BLaER1 treated with 17β-estradiol and CSF1 and Interleukin-3, amounts not matched to agents 10 nM and 100 nM (cell line): ENCODE data around the gene SERBP1.
"Not testable (repeated sequence)": the region's sequence is repeated elsewhere in the genome, so short reads cannot be mapped to it uniquely, and the experiment has no call there.

Experiments used
- H3K27ac ChIP-seq, 11 experiments: shearing (Covaris generic); formaldehyde crosslinking; 2 replicates each; pipeline ENCODE4 v1.8.1; 2022
- H3K27me3 ChIP-seq, 11 experiments: shearing (Covaris generic); formaldehyde crosslinking; 2 replicates each; pipeline ENCODE4 v1.8.1; 2022
- H3K36me3 ChIP-seq, 11 experiments: shearing (Covaris generic); formaldehyde crosslinking; 2 replicates each; pipeline ENCODE4 v1.8.1; 2022
- H3K4me1 ChIP-seq, 10 experiments: shearing (Covaris generic); formaldehyde crosslinking; 2 replicates each; pipeline ENCODE4 v1.8.1; 2022
- H3K4me2 ChIP-seq, 11 experiments: shearing (Covaris generic); formaldehyde crosslinking; 2 replicates each; pipeline ENCODE4 v1.8.1; 2022
- H3K4me3 ChIP-seq, 10 experiments: shearing (Covaris generic); formaldehyde crosslinking; 2 replicates each; pipeline ENCODE4 v1.8.1; 2022
- H3K9ac ChIP-seq, 11 experiments: shearing (Covaris generic); formaldehyde crosslinking; 2 replicates each; pipeline ENCODE4 v1.8.1; 2022
- H3K9me3 ChIP-seq, 11 experiments: shearing (Covaris generic); formaldehyde crosslinking; replicated peaks in 1 of 11; 2 replicates each; pipeline ENCODE4 v1.8.1; 2022
- H4K20me1 ChIP-seq, 11 experiments: shearing (Covaris generic); formaldehyde crosslinking; 2 replicates each; pipeline ENCODE4 v1.8.1; 2022
- Cebpa-rat ChIP-seq, 11 experiments: shearing (Covaris generic); IDR thresholded peaks; 2 replicates each; pipeline ENCODE4 v1.8.1; 2022

The SERBP1 gene

GRCh38 chr1:67401443-67401842, 28.8 kb downstream of the SERBP1 start:
- Histone ChIP-seq H3K9ac (no peak overlapping the region), H3K9me3 (no peaks in the 10 kb centered on the region), H3K27ac (no peak overlapping the region), H3K4me2 (no peak overlapping the region), H3K4me1 (no peaks in the 10 kb centered on the region), H3K36me3 (peaks cover 6 to 68% (median 48%) of the 10 kb centered on the region in 11 experiments; a peak in 19 of 22 replicates), H3K4me3 (no peak overlapping the region), H3K27me3 (no peaks in the 10 kb centered on the region), H4K20me1 (peaks cover 0 to 20% (median 5%) of the 10 kb centered on the region in 11 experiments; a peak in 9 of 22 replicates)
- no peak for TF ChIP-seq Cebpa-rat (IDR thresholded peaks at IDR 0.05)

GRCh38 chr1:67400029-67400786, 30.0 kb downstream of the SERBP1 start:
- not testable (repeated sequence) for H3K9me3 ChIP-seq

DNA sequence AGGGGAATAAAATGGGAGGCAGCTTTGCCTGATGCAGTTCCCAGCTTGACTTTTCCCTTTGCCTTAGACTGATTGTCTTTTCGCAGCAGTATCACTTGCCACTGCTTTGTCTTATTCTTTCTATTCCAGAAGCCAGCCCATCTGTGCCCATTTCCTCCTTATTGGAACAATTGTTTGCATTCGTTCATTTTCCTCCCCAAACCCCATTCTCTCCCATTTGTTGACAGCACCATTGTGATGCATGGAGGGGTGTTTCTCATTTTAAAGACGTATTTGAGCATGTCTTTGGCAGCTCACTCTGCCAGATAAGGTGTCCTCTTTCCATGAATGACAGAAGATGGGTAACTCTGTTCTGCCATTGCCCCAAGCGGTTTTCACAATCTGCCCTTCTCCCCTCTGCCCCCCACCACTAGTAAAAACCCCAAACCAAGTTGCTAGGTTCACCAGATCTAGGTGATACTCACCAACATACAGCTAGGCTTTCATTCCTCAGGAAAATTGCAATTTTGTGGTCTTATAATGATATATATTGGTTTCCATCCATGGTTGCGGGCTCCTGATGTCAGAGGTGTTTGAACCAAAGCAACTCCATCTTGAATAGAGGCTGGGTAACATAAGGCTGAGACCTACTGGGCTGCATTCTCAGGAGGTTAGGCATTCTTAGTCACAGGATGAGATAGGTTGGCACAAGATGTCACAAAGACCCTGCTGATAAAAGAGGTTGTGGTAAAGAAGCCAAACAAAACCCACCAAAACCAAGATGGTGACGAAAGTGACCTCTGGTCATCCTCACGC, 30.8 kb downstream of the SERBP1 start:
- Histone ChIP-seq H3K9ac (no peak overlapping the region), H3K36me3 (peaks cover 19 to 77% (median 63%) of the 10 kb centered on the region in 11 experiments; a peak in 20 of 22 replicates), H3K4me3 (no peak overlapping the region), H3K27me3 (no peaks in the 10 kb centered on the region), H3K4me1 (no peaks in the 10 kb centered on the region), H3K27ac (no peak overlapping the region), H3K9me3 (no peaks in the 10 kb centered on the region), H3K4me2 (no peak overlapping the region), H4K20me1 (peaks cover 0 to 5% (median 0%) of the 10 kb centered on the region in 11 experiments; a peak in 2 of 22 replicates)
- TF ChIP-seq Cebpa-rat (IDR thresholded peaks at IDR 0.05), result no peak

More at GRCh38 chr1:67400029-67400786, 30.0 kb downstream of the SERBP1 start:
- not testable (repeated sequence) for H3K4me1 ChIP-seq, H3K27me3 ChIP-seq, H4K20me1 ChIP-seq, H3K4me2 ChIP-seq, H3K9ac ChIP-seq, H3K4me3 ChIP-seq, H3K27ac ChIP-seq
- H3K36me3 ChIP-seq, result peaks cover 17 to 71% (median 58%) of the 10 kb centered on the region in 11 experiments; a peak in 20 of 22 replicates

GRCh38 chr1:67394548-67394947, 35.7 kb downstream of the SERBP1 start:
- no peaks in the 10 kb centered on the region for H3K27me3 ChIP-seq
- H3K27ac ChIP-seq, result no peak overlapping the region
- H3K4me3 ChIP-seq, result no peak overlapping the region
- peaks cover 0 to 10% (median 0%) of the 10 kb centered on the region in 10 experiments; a peak in 1 of 20 replicates for H3K4me1 ChIP-seq
- H3K4me2 ChIP-seq, result no peak overlapping the region
- no peak overlapping the region for H3K9ac ChIP-seq
- H3K9me3 ChIP-seq, result no peaks in the 10 kb centered on the region
- no peak for TF ChIP-seq Cebpa-rat (IDR thresholded peaks at IDR 0.05)
- H4K20me1 ChIP-seq, result no peaks in the 10 kb centered on the region
- peaks cover 20 to 100% (median 93%) of the 10 kb centered on the region in 11 experiments; a peak in 21 of 22 replicates for H3K36me3 ChIP-seq

GRCh38 chr1:67393737-67394136, 36.5 kb downstream of the SERBP1 start:
- Histone ChIP-seq H4K20me1 (no peaks in the 10 kb centered on the region), H3K4me2 (no peak overlapping the region), H3K9ac (no peak overlapping the region), H3K4me3 (no peak overlapping the region), H3K4me1 (peaks cover 0 to 10% (median 0%) of the 10 kb centered on the region in 10 experiments; a peak in 1 of 20 replicates), H3K27ac (no peak overlapping the region), H3K9me3 (no peaks in the 10 kb centered on the region), H3K36me3 (peaks cover 19 to 100% (median 94%) of the 10 kb centered on the region in 11 experiments; a peak in 21 of 22 replicates), H3K27me3 (no peaks in the 10 kb centered on the region)
- TF ChIP-seq Cebpa-rat (IDR thresholded peaks at IDR 0.05), result no peak

GRCh38 chr1:67393240-67393639, 37.0 kb downstream of the SERBP1 start:
- Histone ChIP-seq H4K20me1 (no peaks in the 10 kb centered on the region), H3K9me3 (no peaks in the 10 kb centered on the region), H3K27me3 (no peaks in the 10 kb centered on the region), H3K9ac (no peak overlapping the region), H3K4me2 (no peak overlapping the region), H3K36me3 (peaks cover 19 to 100% (median 94%) of the 10 kb centered on the region in 11 experiments; a peak in 21 of 22 replicates), H3K27ac (no peak overlapping the region), H3K4me1 (peaks cover 0 to 10% (median 0%) of the 10 kb centered on the region in 10 experiments; a peak in 1 of 20 replicates), H3K4me3 (no peak overlapping the region)
- no peak for TF ChIP-seq Cebpa-rat (IDR thresholded peaks at IDR 0.05)

DNA sequence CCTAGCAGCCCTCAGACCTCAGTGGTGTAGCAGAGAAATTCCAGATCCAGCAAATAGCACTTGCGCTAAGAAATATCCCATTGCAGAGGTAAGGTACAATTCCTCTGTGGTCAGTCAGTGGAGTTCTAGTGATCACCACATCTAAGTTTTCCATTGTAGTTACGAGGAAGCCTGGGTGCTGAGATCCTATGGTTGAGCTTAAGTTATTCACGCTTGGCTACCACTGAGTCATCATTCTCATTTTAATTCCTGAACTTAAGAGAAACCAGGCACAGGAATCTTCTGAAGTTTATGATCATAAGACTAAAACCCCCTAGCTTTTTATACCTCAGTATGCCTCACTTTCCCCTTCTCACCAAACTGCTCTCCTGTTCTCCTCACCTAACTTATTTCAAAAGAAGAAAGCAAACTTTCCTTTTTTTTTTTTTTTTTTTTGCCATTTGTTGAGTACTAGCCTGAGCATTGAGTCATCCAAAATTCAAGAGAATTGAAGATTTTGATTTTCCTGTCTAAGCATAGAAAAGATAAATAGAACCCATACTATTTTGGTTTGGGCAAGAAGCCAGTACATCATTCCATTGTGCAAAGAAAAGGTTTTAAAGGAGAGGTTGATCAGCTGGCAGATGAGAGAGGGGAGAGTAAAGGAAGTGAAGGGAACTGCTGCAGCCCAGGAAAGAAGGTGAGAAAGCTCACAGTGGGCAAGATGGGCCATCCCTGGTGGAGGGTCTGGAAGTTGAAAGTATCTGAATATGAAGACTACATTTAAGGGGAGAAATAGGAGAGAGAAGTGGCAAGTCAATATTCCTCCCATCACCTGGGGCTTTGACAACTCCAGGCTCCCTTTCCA, 39.9 kb downstream of the SERBP1 start:
- TF ChIP-seq Cebpa-rat (IDR thresholded peaks at IDR 0.05), result no peak
- no peaks in the 10 kb centered on the region for H3K27me3 ChIP-seq
- H4K20me1 ChIP-seq, result no peaks in the 10 kb centered on the region
- peaks cover 0 to 10% (median 0%) of the 10 kb centered on the region in 10 experiments; a peak in 1 of 20 replicates for H3K4me1 ChIP-seq
- peaks cover 2 to 7% (median 4%) of the 10 kb centered on the region in 11 experiments; a peak in 21 of 22 replicates for H3K9me3 ChIP-seq
- peak overlapping the region in 1 of 11 experiments; percentile 1; a peak in 1 of 22 replicates for H3K4me2 ChIP-seq
- peaks cover 21 to 99% (median 92%) of the 10 kb centered on the region in 11 experiments for H3K36me3 ChIP-seq
- H3K27ac ChIP-seq, result no peak overlapping the region
- no peak overlapping the region for H3K4me3 ChIP-seq
- no peak overlapping the region for H3K9ac ChIP-seq

GRCh38 chr1:67383999-67384638, 46.1 kb downstream of the SERBP1 start:
- H4K20me1 ChIP-seq, result no peaks in the 10 kb centered on the region
- no peaks in the 10 kb centered on the region for H3K27me3 ChIP-seq
- H3K36me3 ChIP-seq, result peaks cover 64 to 99% (median 96%) of the 10 kb centered on the region in 11 experiments
- H3K4me3 ChIP-seq, result peak overlapping the region in 6 of 10 experiments; percentile 10 to 42 (median 31); a peak in 5 of 20 replicates
- H3K4me2 ChIP-seq, result no peak overlapping the region
- H3K9ac ChIP-seq, result no peak overlapping the region
- H3K9me3 ChIP-seq, result peaks cover 46 to 65% (median 58%) of the 10 kb centered on the region in 11 experiments
- no peaks in the 10 kb centered on the region for H3K4me1 ChIP-seq
- no peak for TF ChIP-seq Cebpa-rat (IDR thresholded peaks at IDR 0.05)
- no peak overlapping the region for H3K27ac ChIP-seq
